Measurements from ENCODE around the gene CERS5. TPM values are rescaled to one million over a fixed set of nuclear protein-coding genes. Genes with fewer than 3 reads are reported as not detected.

The CERS5 gene, protein sequence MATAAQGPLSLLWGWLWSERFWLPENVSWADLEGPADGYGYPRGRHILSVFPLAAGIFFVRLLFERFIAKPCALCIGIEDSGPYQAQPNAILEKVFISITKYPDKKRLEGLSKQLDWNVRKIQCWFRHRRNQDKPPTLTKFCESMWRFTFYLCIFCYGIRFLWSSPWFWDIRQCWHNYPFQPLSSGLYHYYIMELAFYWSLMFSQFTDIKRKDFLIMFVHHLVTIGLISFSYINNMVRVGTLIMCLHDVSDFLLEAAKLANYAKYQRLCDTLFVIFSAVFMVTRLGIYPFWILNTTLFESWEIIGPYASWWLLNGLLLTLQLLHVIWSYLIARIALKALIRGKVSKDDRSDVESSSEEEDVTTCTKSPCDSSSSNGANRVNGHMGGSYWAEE
- 25.3 to 29.4 TPM (median 28.5 TPM) in 5 replicates for total RNA-seq (2022; extraction: Qiagen RNA extraction; ENCODE audit: low read depth)

GRCh38 chr12:50167049-50167828 lies at the start of gene CERS5:
CERS5 (minus strand) TSS chr12:50167369; CDS start chr12:50167297, 72 bp downstream.

GRCh38 chr12:50111693-50112455 lies 55.3 kb downstream of the CERS5 start, which contains the start of gene COX14:
COX14 (plus strand) TSS chr12:50112236; CDS start chr12:50120044, 7,808 bp downstream.

DNA sequence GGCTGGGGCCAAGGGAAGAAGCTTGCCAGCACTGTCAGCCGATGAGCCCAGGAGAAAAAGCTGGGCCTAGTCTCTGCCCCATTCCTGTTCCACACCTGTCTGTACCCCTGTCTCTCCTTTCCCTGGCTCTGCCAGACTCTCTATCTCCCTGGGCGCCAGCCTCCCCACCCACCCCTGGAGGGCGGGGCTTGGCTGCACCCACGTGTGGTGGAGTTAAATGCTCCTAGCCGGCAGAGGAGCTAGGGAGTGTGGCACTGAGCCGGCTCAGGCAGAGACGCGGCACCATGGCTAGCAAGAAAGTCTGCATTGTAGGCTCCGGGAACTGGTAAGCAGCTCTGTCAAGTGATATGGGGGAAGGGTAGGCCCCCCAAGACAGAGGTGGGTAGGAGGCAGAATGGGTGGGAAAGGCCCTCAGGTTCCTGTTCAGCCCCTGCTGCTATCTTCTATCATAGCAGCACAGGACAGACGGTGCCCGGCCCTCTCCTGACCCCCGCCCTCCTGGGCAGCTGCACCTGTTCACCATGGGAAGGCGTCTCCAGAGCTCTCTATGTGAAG lies 63.3 kb downstream of the CERS5 start, which contains the start of gene GPD1:
TSS of gene GPD1 (plus strand) at position 242 of the 555 bp plus-strand sequence. CDS start at position 285, 43 bp downstream.

GRCh38 chr12:50084775-50085614 lies 82.2 kb downstream of the CERS5 start, which contains the start of gene SMARCD1:
SMARCD1 (plus strand) TSS chr12:50085342; CDS start chr12:50085370, 28 bp downstream.

Other genes with a start within 250 kb of the CERS5 start
- not detected in 5 replicates for gene AQP2, start 216.6 kb downstream of the CERS5 start, total RNA-seq (2022; extraction: Qiagen RNA extraction; ENCODE audit: low read depth)
- gene AQP5, start 205.5 kb downstream of the CERS5 start, total RNA-seq (2022; extraction: Qiagen RNA extraction; ENCODE audit: low read depth): not detected in 5 replicates
- not detected in 5 replicates for gene AQP6, start 194.4 kb downstream of the CERS5 start, total RNA-seq (2022; extraction: Qiagen RNA extraction; ENCODE audit: low read depth)
- 75.5 to 97.3 TPM (median 82.6 TPM) in 5 replicates for gene RACGAP1, start 141.9 kb downstream of the CERS5 start, total RNA-seq (2022; extraction: Qiagen RNA extraction; ENCODE audit: low read depth)
- gene ASIC1, start 109.8 kb downstream of the CERS5 start, total RNA-seq (2022; extraction: Qiagen RNA extraction; ENCODE audit: low read depth): 4.8 to 7.1 TPM (median 5.9 TPM) in 5 replicates
- 69.5 to 78.9 TPM (median 73.6 TPM) in 5 replicates for gene SMARCD1, start 82.0 kb downstream of the CERS5 start, total RNA-seq (2022; extraction: Qiagen RNA extraction; ENCODE audit: low read depth)
- gene GPD1, start 63.4 kb downstream of the CERS5 start, total RNA-seq (2022; extraction: Qiagen RNA extraction; ENCODE audit: low read depth): 0.10 to 0.32 TPM (median 0.20 TPM) in 4 of 5 replicates, not detected in the other
- 69.4 to 79.1 TPM (median 75.1 TPM) in 5 replicates for gene COX14, start 55.1 kb downstream of the CERS5 start, total RNA-seq (2022; extraction: Qiagen RNA extraction; ENCODE audit: low read depth)
- gene LIMA1, start 116.2 kb upstream of the CERS5 start, total RNA-seq (2022; extraction: Qiagen RNA extraction; ENCODE audit: low read depth): 5.3 to 10.5 TPM (median 7.2 TPM) in 5 replicates
- gene FAM186A, start 229.2 kb upstream of the CERS5 start, total RNA-seq (2022; extraction: Qiagen RNA extraction; ENCODE audit: low read depth): not detected in 5 replicates
- gene LARP4, start 233.5 kb upstream of the CERS5 start, total RNA-seq (2022; extraction: Qiagen RNA extraction; ENCODE audit: low read depth): 33.6 to 52.1 TPM (median 38.9 TPM) in 5 replicates

Data from A549 treated with CpdA at 1 μM for 4 hours (cell line).